Suppressor macrophage treated with lipopolysaccharide for 4 hours (primary cell): Measurements from ENCODE around the gene COMP.

Experiments
- DNase-seq: peaks from one replicate; pipeline ENCODE4 v3.0.0-alpha.2; 2020

COMP gene

DNA sequence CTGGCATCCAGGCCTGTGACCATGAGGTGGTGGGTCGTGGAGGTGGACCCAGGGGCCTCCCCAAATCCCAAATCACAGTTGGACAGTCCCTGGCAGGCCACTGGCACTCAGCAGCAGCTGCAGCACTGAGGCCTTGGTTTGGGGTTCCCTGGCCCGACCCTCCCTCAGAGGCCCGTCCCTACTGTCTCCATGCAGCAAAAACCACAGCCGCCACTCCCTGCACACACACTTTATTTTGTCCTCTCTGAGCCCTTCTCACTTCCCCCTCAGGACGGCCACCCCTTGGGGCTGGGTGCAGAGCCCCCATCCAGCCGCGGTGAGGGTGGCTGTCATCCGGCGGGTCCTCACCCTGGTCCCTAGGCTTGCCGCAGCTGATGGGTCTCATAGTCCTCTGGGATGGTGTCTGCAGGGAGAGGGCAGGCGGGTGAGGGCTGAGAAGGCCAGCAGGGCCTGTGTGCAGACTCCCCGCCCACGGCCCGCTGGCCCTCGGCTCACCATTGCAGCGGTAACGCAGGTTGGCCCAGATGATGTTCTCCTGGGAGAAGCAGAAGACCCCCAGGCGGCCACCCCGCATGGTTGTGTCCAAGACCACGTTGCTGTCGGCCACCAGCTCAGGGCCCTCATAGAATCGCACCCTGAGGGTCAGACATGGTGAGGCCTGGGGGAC is 8.4 kb downstream of the COMP start:
- DNase-seq, result no peak

DNA sequence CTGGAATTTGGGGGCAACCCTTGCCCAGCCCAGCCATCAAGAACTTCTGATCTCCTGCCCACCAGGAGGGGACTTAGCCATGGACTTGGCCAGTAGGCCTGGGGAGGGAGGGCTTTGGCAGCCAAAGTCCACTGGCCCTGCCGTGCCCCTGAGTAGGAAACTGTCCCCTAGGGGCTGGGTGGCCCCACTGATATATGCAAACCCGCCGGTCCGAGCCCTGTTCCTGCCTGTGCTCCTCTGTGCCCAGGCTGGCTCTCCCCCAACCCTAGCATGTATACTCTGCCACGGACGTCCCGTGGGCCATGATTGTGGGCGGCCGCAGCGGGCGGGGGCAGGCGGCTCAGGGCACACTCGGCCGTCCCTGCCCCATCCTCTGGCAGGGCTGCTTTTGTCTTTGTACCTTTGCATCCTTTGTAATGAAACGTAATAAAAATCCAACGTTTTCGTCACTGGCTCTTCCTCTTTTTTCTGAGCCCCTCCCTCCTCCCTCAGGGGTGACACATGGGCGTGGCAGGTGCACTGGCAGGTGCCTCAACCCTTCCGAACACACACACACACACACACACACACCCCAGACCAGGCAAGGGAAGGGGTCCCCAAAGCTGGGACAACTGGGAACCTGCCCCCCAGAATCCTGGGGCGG is 9.1 kb downstream of the COMP start:
- no peak for DNase-seq

DNA sequence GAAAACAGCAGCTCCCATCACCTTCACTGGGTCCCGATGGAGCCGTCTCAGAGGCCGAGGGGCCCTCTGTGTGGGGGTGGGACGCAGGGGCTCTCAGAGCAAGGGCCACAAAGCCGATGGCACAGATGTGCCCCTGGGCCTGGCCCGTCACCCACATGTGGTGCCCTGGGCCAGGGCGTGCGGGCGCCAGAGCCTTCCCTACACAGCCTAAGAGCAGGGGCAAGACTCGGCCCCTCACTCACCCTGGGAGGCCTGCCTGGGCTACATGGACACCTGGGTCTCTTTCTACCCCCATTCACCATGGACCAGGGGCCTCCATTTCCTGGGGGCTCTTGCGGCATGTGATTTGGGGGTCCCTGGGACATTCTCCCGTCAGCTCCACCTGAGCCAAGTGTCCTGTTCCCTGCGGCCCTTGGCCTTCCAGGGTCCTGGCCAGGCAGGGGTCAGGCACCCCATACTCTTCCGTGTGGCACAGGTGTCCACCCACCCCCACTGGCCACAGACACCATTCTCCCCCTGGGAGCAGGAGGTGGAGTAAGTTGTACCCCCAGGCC is 10.0 kb downstream of the COMP start:
- no peak for DNase-seq

DNA sequence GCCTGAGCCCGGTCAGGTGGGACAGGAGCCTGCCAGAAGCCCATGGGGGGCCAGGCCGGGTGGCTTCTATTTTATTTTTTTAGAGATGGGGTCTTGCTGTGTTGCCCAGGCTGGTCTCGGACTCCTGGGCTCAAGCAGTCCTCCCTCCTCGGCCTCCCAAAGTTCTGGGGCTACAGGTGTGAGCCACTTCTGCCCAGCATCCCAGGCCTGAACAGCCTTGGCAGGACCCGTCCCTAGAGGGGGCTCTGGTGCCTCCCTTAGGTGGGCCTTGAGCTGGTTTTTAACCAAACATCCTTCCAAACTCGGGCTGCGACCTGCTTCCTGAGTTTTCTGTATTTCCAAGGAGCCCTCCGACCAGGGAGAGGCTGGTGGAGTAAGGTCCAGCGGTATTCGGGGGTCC is 10.5 kb downstream of the COMP start:
- no peak for DNase-seq

DNA sequence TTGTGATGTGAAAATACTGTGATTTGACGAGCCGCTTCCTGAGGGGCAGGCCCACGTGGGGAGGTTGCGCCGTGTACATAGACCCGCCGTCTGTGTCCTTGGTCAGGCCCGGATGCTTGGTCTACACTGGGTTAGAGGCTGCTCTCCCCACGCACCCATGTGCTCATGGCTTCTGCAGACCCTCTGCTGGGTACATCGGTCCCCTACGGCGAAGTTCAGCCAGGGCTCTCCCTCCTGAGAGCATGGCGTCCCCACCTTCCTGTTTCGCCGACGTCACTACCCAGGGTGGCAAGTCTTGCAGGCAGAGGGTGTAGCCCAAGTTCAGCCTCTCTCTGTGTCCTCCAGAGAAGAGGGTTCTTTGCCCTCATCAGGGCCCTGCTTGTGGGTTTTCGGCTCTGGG is 11.0 kb downstream of the COMP start:
- no peak for DNase-seq

DNA sequence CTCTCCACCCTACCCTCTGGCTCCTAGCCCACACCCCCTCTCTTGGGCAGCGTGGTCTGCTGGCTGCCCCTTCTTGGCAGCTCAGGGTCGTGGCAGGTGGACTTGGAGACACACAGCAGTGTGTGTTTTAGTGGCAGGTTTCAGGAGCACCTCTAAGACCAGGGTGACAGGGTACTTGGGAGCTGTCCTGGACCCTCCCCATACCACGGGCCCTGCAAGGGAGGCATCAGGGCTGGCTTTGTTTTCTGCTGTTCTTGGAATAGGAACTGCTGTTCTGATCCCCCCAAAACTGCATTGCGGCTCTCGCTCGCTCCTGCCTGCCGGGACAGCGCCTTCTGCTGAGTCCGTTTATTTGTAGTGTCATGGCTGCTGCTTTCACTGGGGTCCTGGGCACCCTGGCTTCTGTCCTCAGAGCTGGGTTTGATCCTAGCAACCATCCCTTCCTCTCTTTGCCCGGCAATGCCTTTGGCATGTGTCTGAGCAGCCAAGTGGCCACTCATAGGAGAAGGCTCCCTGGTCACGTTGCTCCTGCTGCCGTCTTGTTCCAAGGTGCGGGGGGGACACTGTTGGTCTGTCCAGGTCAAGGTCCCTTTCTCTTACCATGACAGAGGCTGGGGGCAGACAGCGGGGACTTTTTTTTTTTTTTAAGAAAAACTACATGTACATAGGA is 12.1 kb downstream of the COMP start:
- no peak for DNase-seq

DNA sequence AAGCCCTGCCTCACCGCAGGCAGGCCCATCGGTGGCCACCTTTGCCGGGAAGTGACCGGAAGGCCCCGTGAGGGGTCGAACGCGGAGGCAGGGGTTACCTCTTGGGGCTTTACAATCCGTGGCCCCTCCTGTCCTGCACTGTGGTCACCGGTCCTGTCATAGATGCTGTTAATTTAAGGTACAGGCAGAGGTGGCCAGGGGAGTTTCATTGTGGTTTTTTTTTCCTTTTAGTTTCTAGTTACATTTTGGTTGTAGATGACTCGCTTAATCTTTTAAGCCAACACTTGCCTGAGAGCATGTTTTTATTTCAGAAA is 13.1 kb downstream of the COMP start:
- no peak for DNase-seq

DNA sequence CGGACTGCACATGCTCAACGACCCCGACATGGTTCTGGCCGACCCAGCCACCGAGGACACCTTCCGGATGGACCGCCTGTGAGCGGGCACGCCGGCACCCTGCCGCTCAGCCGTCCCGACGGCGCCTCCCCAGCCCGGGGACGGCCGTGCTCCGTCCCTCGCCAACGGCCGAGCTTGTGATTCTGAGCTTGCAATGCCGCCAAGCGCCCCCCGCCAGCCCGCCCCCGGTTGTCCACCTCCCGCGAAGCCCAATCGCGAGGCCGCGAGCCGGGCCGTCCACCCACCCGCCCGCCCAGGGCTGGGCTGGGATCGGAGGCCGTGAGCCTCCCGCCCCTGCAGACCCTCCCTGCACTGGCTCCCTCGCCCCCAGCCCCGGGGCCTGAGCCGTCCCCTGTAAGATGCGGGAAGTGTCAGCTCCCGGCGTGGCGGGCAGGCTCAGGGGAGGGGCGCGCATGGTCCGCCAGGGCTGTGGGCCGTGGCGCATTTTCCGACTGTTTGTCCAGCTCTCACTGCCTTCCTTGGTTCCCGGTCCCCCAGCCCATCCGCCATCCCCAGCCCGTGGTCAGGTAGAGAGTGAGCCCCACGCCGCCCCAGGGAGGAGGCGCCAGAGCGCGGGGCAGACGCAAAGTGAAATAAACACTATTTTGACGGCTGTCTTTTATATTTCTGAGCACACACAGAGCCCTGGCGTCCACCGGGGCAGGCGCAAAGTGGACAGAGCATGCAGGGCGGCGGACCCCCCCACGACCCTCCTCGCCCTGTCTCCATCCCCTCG is 13.6 kb downstream of the COMP start:
- no peak for DNase-seq

DNA sequence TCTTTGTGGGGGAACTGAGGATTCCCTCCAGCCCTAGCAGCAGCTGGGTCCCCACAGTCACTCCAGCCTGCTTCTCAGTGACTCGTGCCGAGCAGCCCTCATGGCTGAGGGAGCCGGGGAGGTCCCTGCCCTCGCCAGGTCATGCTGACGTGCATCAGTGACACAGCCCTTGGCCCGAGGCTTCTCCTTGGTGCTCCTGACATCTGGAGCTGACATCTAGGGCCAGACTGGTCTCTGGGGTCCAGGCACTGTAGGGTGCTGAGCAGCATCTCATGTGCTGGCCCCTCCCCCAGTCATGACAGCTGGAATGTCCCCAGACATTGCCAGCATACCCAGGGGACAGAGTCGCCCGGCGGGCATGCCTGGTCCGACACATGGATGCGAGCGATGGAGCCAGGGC is 14.4 kb downstream of the COMP start:
- DNase-seq, result no peak

DNA sequence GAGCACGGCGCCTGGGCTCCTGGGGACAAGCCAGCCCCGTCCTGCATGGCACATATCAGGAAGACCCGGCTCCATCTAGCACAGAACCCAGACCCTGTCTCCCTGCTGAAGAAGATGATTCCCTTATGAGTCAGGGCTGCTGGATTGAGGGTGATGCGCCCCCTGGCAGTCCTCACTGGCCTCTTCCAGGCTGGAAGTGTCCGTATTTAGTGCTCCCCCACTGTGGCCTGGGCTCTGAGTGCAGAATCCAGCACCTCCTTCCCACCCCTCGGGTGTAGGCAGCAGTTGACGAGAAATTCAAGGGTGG is 14.9 kb downstream of the COMP start:
- no peak for DNase-seq

DNA sequence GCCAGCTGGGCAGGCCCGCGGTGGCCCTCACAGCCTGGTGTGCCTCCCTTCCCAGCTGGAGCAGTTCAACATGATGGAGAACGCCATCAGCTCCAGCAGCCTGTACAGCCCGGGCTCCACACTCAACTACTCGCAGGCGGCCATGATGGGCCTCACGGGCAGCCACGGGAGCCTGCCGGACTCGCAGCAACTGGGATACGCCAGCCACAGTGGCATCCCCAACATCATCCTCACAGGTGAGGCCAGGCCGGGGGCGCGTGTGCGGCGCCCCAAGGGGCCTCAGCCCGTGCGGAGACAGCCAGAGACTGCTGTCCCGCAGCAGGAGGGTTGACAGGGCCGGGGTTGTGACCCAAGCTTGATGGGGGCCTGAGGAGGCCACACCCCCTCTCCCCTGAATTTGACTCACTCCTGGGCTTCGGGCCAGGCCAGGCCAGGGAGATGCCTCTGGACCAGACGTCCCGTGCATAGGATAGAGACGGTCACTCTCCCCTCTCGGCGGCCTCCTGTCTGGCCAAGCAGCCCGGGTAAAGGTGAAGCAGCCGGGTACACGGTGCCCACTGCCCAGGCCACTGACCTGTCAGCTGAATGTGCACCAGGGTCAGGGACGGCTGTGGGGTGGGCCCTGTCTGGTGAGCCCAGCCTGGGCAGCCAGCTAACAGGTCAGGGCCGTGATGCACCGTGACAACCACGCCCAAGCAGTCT is 15.4 kb downstream of the COMP start:
- no peak for DNase-seq

DNA sequence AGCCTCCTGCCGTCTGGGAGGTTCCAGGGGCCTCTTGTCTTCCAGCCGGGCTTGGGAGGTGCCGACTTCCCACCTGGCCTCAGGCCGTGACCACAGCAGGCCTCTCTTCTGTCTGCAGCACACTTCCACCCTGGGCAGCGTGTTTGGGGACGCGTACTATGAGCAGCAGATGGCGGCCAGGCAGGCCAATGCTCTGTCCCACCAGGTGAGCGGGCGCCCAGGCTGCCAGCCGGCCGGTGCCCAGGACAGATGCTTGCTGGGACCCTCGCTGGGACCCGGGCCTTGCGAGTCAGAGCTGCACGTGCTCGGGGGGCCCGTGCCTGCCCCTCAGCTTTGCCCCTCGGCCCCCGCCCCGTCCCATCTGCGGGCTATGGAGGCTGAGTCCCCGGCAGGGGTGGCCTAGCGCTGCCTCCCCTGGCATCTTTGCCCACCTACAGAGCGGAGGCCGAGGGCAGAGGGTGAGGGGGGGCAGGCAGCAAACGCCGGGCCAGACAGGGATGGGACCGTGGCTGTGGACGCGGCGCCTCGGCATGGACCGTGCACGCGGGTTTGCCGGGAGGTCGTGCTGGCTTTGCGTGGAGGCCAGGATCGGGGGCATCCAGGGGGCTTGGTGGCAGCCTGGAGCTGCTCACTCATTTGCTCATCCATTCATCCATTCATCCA is 16.2 kb downstream of the COMP start:
- DNase-seq, result no peak

DNA sequence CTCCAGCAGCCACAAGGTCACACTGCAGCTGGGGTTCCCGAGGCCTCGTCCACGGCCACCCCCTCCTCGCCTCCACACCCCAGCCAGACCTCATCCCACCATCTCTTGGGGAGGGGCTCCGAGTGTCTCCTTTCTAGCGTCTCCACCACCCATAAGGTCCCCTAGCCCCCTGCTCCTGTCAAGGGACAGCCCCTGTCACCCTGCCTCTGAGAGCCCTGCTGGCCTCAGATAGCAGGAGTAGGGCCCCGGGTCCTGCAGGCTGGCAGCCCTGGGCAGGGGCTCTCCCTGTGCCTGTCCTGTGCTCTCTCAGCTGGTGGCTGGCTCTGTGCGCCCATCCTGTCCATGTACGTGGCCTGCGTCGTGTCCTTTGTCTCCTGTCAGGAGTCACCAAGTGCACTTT is 17.0 kb downstream of the COMP start:
- no peak for DNase-seq

DNA sequence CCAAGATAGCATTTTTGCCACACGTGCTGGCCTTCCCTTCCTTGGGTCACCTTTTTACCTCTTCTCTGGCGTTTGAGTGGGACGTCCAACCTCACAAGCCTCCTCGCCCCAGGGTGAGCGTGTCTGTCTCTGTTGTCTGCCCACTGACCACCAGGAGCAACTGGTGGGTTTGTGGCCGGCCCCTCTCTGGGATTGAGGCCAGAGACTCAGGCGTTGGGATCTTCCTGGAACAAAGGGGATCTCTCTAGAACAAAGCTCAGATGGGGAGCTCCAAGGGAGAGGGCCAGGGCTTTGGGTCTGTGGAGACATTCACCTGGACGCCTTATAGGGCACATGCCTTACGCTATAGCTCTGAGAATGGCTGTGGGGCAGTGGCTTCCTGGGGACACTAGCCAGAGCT is 17.4 kb downstream of the COMP start:
- no peak for DNase-seq

DNA sequence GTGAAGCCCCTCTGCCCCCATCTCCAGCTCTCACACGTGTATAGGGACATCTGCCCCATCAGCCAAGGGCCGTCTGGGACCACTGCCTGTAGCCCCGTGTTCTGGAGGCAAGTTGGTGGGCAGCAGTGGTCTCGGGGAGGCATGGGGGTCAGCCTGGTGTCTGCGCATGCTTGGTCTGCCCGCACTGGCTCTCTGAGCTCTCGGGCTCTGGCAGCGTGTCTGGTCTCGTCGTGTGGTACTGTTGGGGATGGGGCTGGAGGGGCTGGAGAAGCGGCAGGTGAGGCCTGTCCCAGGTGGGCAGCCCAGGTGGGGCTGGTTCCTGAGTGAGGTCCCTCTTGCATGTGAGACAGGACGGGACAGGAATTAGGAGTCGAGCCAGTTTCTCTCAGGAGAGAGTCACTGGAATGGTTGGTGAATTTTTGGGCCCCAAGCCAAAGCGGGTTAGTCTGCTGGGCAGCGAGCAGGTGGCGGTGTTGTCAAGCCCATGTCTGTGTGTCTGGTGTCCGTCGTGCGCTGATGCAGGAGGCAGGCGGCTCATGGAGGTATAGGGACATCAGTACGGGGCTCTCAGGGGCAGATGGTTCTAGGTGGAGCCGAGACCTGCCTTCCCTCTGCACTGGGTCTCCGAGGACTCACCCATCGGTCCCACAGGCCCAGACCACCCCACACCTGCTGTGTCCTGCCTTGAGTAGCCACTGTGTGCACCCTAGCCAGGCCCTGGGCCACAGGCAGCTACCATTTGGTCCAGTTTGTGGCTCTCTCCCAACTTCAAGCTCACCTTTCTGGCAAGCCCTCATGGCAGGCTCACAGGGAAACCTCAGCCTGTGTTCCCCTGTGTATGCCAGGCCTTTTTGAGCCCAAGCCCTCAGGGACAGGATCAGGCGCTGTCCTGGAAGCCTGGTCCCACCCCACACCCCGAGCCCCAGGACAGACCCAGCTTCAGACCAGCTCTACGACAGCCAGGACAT is 18.2 kb downstream of the COMP start:
- no peak for DNase-seq

DNA sequence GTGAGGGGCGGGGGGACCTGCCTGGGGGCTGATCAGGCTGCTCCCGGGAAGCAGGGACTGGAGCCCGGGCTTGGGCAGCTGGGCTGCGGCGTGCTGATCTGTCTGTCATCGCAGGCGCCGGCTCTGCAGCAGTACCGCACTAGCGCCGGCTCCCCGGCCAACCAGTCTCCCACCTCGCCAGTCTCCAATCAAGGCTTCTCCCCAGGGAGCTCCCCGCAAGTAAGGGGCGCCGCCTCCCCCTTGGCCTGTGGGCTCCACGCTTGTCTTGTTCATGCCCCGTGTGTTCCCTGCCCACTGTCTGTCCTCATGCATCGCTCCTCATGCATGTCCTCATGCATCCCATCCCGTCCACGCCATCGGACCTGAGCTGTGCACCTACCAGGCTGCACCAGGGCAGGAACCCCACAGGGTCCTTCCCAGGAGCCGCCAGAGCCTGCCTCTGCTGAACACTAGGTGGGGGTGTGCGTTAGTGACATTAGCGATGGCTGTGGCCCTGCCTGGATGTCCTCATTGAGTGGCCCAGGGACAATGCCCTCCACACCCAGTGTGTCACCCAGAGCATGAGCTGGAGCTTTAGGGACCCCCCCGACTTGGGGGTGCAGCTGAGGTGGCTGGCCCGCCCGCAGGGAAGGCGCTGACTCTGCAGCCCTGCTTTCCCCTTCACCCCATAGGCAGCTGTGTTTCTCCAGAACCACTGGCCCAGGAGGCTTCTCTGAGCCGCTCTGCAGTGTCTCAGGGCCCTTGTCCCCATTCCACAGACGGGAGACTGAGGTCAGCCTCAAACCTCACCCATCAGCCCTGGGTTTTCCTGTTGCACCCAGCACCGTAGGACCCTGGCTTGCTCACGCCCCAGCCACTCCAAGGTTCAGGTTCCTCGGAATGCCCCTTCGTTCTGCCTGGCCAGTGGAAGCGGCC is 19.5 kb downstream of the COMP start:
- no peak for DNase-seq

DNA sequence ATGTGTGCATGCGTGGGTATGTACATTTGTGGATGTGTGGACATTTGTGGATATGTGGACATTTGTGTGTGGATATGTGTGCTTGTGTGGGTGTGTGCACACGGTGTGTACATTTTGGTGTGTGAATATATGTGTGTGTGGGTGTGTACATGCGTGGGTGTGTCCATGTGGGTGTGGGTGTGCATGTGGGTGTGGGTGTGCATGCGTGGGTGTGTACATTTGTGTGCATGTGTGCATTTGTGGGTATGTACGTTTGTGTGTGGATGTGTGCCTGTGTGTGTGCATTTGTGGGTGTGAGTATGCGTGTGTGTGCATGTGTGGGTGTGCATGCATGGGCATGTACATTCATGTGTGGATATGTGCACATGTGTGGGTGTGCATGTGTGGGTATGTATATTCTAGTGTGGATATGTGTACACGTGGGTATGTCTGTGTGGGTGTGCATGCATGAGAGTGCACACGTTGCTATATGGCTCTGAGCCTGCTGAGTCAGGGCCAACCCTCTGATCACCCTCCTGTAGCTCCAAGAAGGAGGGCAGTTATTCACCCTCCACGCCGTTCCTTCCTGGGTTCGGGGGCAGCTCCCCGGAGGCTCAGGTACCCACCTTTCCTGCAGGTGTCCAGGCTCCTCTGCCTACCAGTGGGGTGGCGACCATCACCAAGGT is 20.3 kb downstream of the COMP start:
- DNase-seq, result no peak

DNA sequence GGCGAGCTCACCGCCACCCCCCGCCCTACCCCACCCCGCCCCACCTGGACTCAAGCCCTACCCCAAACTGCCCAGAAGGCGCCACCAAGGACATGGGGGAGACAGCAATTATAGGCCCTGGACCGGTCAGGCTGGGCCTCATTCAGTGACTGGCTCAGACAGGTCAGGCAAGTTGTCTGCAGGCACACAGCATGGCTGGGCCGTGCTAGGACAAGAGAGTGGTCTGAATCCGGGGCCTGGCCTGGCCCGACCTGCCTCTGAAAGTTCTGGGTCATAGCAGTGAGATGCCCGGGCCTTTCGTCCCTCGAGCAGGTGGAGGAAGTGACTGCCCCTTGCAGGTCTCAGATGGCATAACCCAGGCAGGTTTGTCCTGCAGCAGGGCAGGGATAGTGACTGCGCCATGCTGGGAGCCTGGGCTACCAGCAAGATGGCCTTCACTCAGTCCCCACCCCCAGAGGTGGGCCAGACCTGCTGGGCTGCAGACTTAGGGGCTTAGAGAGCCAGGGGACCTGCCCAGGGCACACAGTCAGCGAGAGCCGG is 21.0 kb downstream of the COMP start:
- no peak for DNase-seq
